Astrocyte of the cerebellum (primary cell): ENCODE data around the gene HTR7.

ENCODE experiments used
- DNase-seq: peaks from one replicate; pipeline ENCODE4 v3.0.0-alpha.2; 2011; ENCODE audit warnings: low read depth
- H3K4me3 ChIP-seq: 2 replicates; pipeline ENCODE4 v1.5.1; 2011; ENCODE audit warnings: mild to moderate bottlenecking, low read depth, low read length, moderate library complexity
- CTCF ChIP-seq: IDR thresholded peaks from 2 replicates; pipeline ENCODE4 v1.5.1; 2012; ENCODE audit warnings: low read length, low read depth, moderate library complexity, mild to moderate bottlenecking; ENCODE audit errors: missing control alignments
- in situ Hi-C: cut with HindIII; loops from 2 replicates; pipeline ENCODE4 v1.10.0; 2017; ENCODE audit warnings: low sequenced_read_pairs

Gene HTR7

GRCh38 chr10:90800232-90800796 lies 57.5 kb downstream of the HTR7 start:
- in situ Hi-C loops: no loop called here
- H3K4me3 ChIP-seq: no peak overlapping the region
- TF ChIP-seq CTCF: no peak
- DNase-seq: no peak

GRCh38 chr10:90799172-90799571 lies 58.7 kb downstream of the HTR7 start:
- DNase-seq: no peak
- in situ Hi-C loops: no loop called here
- TF ChIP-seq CTCF: no peak
- H3K4me3 ChIP-seq: no peak overlapping the region

- no peak for DNase-seq
- no peak overlapping the region for H3K4me3 ChIP-seq
- in situ Hi-C loops: no loop called here
- no peak for TF ChIP-seq CTCF
These were observed 59.4 kb downstream of the HTR7 start for GRCh38 chr10:90798482-90798881.

- no peak overlapping the region for H3K4me3 ChIP-seq
- no peak for TF ChIP-seq CTCF
- in situ Hi-C loops: no loop called here
- no peak for DNase-seq
These were observed 67.4 kb downstream of the HTR7 start for GRCh38 chr10:90790422-90790821.

GRCh38 chr10:90788968-90789367 lies 68.9 kb downstream of the HTR7 start:
- DNase-seq: no peak
- no peak for TF ChIP-seq CTCF

GRCh38 chr10:90788199-90788491 lies 69.7 kb downstream of the HTR7 start:
- TF ChIP-seq CTCF: no peak
- in situ Hi-C loops: no loop called here
- DNase-seq: no peak
- no peak overlapping the region for H3K4me3 ChIP-seq

More at GRCh38 chr10:90788968-90789367, 68.9 kb downstream of the HTR7 start:
- in situ Hi-C loops: no loop called here
- no peak overlapping the region for H3K4me3 ChIP-seq
